ENCODE measurements around the gene MAML3.

MAML3 gene

DNA sequence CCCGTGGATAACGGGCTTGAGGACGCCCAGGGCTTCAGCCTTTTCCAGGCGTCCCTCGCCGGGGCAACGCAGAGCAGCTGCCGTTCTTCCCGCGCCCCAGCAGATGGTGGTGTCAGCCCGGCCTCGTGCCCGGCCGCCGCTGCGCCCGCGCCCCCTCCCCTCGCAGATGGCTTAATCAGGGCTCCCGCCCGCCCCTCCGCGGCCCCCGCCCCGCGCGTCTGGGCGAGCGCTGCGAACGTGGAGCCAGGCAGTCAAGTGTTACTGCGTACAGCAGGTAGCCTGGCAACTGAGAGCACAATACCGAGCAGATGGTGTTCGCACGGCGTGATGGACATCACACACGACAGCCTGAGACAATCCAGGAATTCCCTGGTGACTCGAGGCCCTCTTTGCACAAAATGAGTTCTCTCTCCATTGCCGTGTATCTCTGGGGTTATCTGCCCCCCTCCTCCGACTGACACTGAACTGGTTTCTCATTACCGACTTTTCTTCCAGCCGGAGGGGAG is 419.1 kb downstream of the MAML3 start:
- H3K27ac ChIP-seq: peak overlapping the region; percentile 73
- TF ChIP-seq, protein P1, sequence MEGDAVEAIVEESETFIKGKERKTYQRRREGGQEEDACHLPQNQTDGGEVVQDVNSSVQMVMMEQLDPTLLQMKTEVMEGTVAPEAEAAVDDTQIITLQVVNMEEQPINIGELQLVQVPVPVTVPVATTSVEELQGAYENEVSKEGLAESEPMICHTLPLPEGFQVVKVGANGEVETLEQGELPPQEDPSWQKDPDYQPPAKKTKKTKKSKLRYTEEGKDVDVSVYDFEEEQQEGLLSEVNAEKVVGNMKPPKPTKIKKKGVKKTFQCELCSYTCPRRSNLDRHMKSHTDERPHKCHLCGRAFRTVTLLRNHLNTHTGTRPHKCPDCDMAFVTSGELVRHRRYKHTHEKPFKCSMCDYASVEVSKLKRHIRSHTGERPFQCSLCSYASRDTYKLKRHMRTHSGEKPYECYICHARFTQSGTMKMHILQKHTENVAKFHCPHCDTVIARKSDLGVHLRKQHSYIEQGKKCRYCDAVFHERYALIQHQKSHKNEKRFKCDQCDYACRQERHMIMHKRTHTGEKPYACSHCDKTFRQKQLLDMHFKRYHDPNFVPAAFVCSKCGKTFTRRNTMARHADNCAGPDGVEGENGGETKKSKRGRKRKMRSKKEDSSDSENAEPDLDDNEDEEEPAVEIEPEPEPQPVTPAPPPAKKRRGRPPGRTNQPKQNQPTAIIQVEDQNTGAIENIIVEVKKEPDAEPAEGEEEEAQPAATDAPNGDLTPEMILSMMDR (conservative IDR thresholded peaks at IDR 0.05): peak; percentile 91

DNA sequence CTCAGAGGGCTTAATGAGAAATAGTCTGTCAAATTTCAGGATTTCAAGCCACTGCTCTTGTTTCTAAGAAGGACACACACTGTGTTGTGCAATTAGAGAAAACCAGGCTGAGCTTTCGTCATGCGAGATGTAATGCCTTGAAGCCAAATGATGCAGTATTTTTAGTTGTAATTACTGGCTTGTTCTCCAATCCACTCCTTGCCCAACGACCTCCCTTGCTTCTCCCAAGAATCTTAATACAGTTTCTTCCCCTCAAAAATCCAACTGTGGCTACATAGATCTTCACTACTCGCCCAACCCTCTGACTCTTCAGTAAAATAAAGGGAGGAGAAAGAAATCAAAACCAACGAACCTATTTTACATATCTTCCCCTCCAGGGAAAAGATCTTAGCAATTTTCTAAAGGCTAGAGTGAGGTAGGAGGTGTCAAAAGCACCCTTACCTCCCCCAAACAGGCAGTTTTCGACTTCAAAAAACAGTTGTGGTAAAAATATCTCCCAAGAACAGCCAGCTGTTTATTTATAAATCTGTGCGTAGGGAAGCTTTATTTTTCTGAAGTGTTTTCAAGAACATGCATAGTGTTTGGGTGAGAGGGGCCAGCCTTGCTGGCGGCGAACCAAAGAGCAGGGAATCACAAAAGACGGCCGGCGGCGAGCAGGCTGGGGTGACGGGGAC is 419.6 kb downstream of the MAML3 start:
- TF ChIP-seq, protein P1 (conservative IDR thresholded peaks at IDR 0.05): no peak
- peak overlapping the region; percentile 73 for H3K27ac ChIP-seq

DNA sequence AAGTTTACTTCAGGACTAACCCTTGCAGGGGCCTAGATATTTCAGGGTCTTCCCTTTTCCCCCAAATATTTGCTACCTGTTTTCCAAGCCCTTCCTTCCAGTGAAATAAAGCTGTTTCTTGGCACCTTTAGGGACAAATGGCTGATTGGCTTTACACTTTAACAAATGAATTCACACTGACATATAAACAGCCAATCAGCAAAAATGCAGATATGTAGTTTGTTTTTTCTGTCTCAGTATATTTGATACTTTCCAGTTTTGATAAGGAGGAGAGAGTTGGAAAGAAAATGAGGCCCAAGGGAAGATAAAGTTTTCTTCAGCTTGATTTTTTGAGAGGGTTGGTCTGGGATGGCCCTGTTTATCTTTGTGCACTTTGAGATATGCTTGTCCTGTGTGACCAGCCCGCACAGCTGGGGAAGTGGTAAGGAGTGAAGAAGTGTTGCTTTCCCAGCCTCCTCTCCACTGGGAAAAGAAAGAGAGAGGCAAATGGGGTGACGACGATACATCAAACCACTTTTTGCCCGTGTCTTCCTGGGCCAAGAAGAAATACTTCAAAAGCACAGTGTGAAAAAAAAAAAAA is 420.9 kb downstream of the MAML3 start:
- TF ChIP-seq, protein P1 (conservative IDR thresholded peaks at IDR 0.05): no peak
- H3K27ac ChIP-seq: peak overlapping the region; percentile 73

DNA sequence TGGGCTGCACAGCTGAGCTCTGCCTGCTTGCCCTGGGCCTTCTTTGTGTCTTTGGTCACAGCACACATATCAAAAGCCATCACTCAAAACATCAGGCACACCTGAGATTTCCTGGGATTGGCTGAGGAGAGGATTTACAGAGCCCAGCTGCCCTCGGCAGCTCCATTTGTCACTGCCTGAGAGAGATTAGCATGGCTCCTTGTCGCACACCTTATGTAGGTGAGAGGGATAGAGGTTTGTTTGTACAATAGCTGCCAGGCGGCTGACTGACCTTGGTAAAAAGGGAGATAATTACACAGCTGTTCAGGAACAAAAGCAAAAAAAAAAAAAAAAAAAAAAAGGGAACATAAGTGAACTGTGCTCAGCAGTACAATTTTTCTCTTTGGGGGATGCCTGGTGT is 425.1 kb downstream of the MAML3 start:
- H3K27ac ChIP-seq: 0 out of 2 replicates have a peak overlapping the region, but pooled peaks have one; percentile 10
- TF ChIP-seq, protein P1 (conservative IDR thresholded peaks at IDR 0.05): no peak

DNA sequence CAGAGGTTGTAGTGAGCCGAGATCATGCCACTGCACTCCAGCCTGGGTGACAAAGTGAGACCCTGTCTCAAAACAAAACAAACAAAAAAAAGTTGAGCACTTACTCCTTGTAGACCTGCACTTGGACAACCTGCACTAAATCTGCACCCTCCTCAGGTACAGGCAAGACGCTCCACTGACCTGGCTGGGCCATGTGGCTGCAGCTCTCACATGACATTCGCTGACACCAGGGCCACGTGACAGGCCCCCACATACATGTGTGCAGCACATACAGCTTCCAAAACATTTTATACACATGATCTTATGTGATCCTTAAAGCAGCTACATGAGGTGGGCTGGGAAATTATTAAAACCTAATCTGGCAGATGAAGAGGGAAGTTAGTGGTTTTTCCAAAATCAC is 425.8 kb downstream of the MAML3 start:
- H3K27ac ChIP-seq: no peak overlapping the region
- TF ChIP-seq, protein P1 (conservative IDR thresholded peaks at IDR 0.05): no peak

DNA sequence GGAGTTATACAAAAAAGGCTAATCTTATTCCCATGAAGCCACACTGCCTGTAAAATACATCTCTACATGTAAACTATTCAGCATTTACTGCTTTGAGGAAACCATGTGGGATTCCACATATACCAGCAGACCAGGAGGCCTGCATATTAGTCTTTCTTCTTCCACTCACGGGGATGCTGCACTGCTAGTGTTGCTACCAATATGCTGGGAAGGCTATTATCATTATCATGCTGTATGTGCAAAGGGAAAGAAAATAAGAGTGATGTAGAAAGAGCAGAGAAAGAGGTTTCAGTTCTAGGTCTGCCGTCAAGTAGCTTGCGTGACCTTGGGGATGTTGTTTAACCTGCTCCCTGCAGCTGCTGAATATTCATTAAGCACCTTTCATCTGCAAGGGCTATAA is 427.4 kb downstream of the MAML3 start:
- TF ChIP-seq, protein P1 (conservative IDR thresholded peaks at IDR 0.05): no peak

DNA sequence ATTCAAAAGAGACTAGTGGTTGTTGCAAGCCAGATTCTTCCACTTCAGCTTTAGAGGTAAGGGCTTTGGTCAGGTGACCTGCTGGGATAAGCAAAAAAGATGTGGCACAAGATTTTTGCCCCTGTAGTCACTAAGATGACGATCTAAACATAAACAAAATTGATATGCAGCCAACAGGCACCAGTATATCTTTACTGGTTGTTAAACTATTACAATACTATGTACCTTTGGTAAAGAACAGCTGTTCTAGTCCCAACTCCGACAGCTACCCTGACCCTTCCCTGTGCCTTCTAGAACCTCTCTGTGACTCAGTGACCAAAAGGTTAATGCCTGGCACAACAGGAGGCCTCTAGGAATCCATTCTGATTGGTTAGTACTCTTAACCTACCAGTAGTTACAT is 428.7 kb downstream of the MAML3 start:
- TF ChIP-seq, protein P1 (conservative IDR thresholded peaks at IDR 0.05): no peak
- H3K27ac ChIP-seq: no peak overlapping the region

More for the DNA sequence above, 427.4 kb downstream of the MAML3 start:
- no peak overlapping the region for H3K27ac ChIP-seq

Data from VCaP (cell line).